HG03045 (cell line): ENCODE results near the gene MTRF1L.

Experiments
- ATAC-seq: cut with Tn5 transposase; IDR thresholded peaks from one replicate; pipeline ENCODE4 v1.9.1; 2021; ENCODE audit warnings: mild to moderate bottlenecking, moderate library complexity; ENCODE audit not compliant: unreplicated experiment

The MTRF1L gene

DNA sequence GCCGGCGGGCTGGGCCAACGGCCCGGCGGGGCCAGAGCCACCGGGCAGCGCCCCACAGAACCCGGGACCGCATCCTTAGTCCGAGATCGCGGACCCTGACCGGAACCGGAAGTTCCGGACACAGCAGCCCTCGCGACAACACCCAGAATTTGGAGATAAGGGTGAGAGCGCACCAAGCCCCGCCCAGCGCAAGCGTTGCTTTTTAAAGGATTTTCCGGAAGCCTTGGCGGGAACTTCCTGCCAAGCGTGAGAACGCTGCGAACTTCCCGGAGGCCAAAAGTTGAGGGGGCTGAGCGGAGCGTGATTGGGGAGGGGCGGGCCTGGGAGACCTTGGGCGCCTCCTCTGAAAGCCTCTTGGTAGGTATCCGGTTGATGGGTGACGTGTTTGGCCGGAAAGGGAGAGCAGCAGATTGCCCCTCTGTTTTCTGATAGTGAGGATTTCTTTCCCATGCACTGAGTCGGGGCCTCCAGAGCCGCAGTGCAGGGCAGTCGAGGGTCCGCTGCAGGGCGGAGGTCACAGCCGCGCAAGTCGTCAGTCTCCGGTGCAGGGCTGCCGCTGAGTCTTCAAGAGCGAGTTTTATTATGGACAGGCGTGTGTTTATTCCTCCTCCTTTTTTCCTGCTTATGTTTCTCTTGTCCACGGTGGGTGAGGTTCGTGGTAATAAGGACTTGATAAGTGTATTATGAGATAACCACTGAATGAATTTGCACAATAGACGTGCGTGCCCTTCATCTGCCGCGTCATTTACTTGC is at the start of gene MTRF1L:
TSS of gene MTRF1L (minus strand) at position 97 of the 753 bp plus-strand sequence. CDS start at position 73, 24 bp downstream.
- ATAC-seq = peak; percentile 95

DNA sequence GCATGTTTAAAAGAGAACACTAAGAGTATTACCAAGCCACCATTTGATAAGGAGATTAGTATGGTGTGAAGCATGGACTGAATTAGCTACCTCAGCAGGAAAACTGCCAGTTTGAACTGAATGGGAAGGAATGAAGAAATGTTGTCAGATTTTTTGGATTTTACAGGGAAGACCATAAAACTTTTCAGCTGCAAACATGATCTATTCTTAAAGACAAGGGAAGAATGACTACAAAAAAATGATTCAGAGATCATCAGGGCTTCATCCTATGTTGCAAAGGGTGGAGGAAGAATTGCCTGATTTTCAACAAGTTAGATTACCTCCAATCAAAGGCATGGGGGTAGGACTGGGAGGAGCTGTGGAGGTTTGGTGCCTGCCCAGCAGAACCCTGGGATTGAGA is 49.3 kb upstream of the MTRF1L start:
- no peak for ATAC-seq

- ATAC-seq = no peak
These were observed 46.1 kb upstream of the MTRF1L start for GRCh38 chr6:153048631-153049030.

DNA sequence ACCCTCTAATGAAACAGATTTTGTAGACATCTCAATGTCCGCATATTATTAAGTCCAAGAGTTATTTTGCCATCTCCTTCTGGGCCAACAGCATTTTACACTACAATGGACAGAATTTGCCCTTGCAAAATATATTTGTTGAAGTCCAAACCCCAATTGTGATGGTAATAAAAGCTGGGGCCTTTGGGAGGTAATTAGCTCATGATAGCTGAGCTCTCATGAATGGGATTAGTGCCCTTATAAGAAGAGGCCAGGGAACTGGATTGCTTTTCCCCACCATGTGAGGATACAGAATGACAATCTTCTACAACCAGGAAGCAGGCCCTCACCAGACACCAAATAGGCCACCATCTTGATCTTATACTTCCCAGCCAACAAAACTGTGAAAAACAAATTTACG is 44.9 kb upstream of the MTRF1L start:
- no peak for ATAC-seq

DNA sequence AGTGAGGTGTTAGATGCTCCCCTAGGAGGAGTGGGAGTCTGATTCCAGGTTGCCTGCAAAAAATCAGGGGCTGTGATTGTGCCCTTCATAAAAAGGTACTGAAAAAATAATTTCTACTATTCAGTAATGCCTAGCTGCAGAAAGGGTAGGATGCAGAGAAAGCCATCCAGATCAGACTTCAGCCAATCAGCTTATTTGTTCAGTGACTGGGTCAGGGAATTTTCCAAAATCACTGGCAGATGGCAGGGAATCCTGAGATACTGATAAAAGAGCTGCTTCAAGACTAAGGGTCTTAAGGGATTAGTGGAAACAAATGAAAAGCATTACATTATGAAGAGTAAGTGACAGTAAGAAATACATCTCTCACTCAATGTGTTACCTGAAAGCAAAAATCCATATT is 42.8 kb upstream of the MTRF1L start:
- ATAC-seq = no peak

DNA sequence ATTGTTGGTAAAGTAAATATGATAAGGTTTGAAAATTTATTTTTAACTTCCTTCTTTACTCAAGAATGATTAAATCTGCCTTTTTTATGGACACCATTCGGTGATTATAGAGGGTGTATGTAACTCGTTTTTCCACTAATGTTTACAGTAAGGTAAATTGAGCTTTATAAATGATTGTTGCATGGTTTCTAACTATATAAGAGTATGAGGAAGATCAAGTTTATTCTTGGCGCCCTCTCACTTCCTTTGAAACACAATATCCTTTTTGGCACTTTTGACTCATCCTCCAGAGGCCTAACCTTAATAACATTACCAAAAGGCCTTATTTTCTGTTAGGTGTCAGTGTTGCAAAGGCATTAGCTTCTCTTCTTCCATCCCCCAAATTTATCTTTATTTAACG is 41.8 kb upstream of the MTRF1L start:
- ATAC-seq = no peak

DNA sequence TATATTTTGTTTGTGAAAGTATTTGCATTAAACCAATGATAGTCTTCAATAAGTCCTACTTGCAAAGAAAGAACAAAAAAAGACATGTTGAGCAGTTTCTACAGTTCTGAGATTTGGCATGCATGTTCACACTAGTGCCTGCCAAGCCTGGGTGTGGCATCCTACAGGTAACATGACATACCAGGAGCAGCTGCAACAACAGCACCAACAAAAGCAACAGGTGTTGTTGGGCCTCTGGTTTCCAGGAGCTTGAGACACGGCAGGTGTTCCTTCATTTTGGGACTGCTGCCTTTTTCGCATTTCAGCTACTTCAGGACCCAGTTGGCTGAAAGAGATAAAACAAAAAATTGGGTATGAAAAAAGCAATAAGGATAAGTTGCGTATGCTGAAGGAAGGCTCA is 41.2 kb upstream of the MTRF1L start:
- no peak for ATAC-seq

DNA sequence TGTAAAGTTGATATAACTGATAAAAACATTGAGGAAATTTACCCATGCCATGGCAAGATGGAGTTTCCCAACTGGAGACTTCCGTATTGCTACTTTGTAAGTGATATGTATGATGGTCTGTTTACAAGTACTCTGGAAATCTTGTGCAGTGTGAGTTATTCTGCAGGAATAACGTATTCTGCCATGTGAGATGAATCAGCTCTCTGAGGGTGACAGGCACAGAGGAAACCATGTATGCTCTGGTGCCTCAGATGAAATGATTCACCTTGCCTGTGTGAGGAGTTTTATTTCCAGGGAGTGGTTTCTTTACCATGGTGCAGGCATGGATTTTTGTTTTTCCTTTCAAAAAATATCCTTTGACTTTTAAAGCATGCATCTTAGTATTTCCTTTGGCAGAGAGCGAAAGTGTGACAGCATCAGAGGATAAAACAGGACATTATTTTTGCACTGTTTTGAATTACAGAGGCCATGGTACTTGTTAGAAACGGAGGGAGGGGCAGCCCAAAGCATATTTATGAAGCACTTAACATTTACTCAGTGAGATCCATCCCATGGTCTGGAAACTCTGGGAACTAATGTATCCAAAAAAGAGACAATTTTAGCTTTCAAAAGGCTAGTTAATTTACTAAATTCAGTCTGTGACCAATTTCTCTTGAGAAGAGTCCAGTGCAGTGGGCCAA is 36.0 kb upstream of the MTRF1L start:
- no peak for ATAC-seq

- no peak for ATAC-seq
These were observed 31.6 kb upstream of the MTRF1L start for GRCh38 chr6:153034139-153034538.

GRCh38 chr6:153032255-153032882 is 29.9 kb upstream of the MTRF1L start:
- ATAC-seq = no peak

- ATAC-seq = no peak
These were observed 28.9 kb upstream of the MTRF1L start for GRCh38 chr6:153031335-153031955.

- ATAC-seq = no peak
These were observed 26.5 kb upstream of the MTRF1L start for GRCh38 chr6:153028963-153029362.

DNA sequence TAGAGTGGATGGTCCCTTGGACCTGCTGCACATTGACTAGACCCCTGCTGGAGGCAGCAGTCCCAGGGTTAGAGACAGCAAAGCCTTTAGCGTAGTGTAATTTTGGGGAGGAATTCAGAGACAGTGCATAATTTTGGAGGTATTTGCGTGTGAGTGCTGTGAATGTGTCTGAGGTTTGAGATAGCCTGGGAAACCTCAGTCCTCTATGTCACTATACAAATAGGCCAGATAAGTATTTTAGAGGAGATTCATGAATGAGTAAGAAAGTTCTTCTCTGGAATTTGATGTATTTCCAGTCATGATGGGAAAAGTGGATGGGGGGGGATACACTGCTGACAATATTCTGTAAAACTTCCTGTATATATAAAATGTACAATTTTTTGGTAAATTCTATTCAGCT is 25.8 kb upstream of the MTRF1L start:
- ATAC-seq = no peak

DNA sequence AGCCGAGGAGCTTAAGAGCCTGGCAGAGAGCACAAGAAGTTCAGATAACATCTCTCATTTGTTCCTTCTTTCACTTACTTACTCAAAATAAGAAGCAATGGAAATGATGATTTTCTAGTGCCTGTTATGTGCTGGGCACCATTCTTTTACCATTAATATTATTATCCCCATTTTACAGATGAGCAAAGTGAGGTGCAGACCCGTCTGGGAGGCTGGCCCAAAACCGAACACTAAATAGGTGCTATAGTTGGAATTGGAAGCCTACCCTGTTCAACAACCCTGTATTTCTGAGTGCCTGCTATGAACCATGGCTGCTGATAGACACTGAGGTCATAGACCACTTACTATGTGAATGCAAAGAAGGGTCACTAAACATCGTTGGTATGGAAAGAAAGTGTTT is 25.0 kb upstream of the MTRF1L start:
- no peak for ATAC-seq

- ATAC-seq = no peak
These were observed 22.2 kb upstream of the MTRF1L start for GRCh38 chr6:153024709-153025017.

DNA sequence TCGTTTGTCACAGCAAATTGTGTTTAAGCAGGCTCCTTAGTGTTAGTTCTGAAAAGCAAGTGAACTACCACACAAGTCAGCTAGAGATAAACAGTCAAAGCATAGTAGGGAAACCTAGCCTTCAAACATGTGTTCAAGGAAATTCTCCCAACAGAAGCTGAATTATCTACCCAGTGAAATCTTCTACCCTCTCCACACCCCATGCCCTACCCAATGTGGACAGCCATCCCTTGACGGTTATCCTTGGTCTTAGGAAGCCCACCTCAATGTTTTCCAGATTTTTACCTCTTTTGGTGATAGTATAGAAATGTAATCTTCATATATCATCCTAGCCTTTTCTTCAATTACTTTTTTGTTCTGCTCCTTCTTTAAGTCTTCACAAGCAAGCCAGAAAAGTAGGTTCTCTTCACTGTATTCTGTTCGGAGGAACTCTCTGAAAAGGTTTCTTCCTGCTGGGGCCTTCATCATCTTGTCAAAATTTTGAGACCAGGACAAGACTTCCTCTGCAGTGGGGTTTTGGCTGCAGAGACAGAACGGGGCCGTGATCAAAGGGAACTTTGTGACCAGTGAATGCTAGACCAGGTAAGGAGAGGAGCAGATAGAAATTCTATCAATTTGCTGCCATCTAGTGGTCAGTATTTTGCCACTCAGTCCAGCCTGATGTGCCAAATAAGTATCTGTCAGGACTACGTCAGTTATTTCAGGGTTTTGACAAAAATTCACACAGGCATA is 21.6 kb upstream of the MTRF1L start:
- ATAC-seq = peak; percentile 99

- ATAC-seq = no peak
These were observed 15.8 kb upstream of the MTRF1L start for GRCh38 chr6:153018355-153018754.

GRCh38 chr6:153016846-153017245 is 14.3 kb upstream of the MTRF1L start:
- no peak for ATAC-seq

DNA sequence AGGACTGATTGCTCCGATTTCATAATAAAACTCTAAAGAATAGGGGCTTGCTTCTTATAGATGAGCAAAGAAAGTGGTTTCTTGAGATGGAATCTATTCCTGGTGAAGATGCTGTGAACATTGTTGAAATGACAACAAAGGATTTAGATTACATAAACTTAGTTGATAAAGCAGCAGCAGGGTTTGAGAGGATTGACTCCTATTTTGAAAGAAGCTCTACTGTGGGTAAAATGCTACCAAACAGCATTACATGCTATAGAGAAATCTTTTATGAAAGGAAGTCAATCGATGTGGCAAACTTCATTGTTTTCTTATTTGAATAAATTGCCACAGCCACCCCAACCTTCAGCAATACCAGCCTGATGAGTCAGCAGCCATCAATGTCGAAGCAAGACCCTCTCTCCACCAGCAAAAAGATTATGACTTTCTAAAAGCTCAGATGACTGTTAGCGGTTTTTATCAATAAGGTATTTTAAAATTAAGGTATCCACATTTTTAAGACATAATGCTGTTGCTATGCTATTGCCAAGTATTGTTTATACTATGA is 12.7 kb upstream of the MTRF1L start:
- no peak for ATAC-seq

- ATAC-seq = no peak
These were observed 10.9 kb upstream of the MTRF1L start for GRCh38 chr6:153013438-153013837.

- no peak for ATAC-seq
These were observed 10.3 kb upstream of the MTRF1L start for GRCh38 chr6:153012856-153013255.
